ENCODE data around the gene MOB2.

MOB2 gene

GRCh38 chr11:1484061-1484671 lies 2.4 kb downstream of the MOB2 start:
- no peak for DNase-seq

GRCh38 chr11:1483445-1483961 lies 3.1 kb downstream of the MOB2 start:
- DNase-seq: no peak

GRCh38 chr11:1482581-1483444 lies 3.8 kb downstream of the MOB2 start:
- DNase-seq: no peak

GRCh38 chr11:1481861-1482441 lies 4.6 kb downstream of the MOB2 start:
- no peak for DNase-seq

GRCh38 chr11:1481483-1481825 lies 5.1 kb downstream of the MOB2 start:
- DNase-seq: no peak

GRCh38 chr11:1480555-1481482 lies 5.8 kb downstream of the MOB2 start:
- no peak for DNase-seq

GRCh38 chr11:1480191-1480554 lies 6.4 kb downstream of the MOB2 start:
- no peak for DNase-seq

GRCh38 chr11:1479678-1480118 lies 6.9 kb downstream of the MOB2 start:
- no peak for DNase-seq

GRCh38 chr11:1479006-1479677 lies 7.4 kb downstream of the MOB2 start:
- DNase-seq: no peak

GRCh38 chr11:1478544-1478943 lies 8.0 kb downstream of the MOB2 start:
- DNase-seq: no peak

- DNase-seq: no peak
Observed at GRCh38 chr11:1478011-1478410, 8.6 kb downstream of the MOB2 start.

- DNase-seq: no peak
Observed at GRCh38 chr11:1476940-1477736, 9.4 kb downstream of the MOB2 start.

- no peak for DNase-seq
Observed at GRCh38 chr11:1475841-1476240, 10.7 kb downstream of the MOB2 start.

- DNase-seq: no peak
Observed at GRCh38 chr11:1473786-1474185, 12.8 kb downstream of the MOB2 start.

- DNase-seq: no peak
Observed at GRCh38 chr11:1473011-1473628, 13.5 kb downstream of the MOB2 start.

GRCh38 chr11:1472180-1473005 lies 14.2 kb downstream of the MOB2 start:
- DNase-seq: no peak

GRCh38 chr11:1471736-1472135 lies 14.8 kb downstream of the MOB2 start:
- DNase-seq: no peak

- no peak for DNase-seq
Observed at GRCh38 chr11:1470681-1471611, 15.6 kb downstream of the MOB2 start.

All from NCI-H1694 (cell line).